Prostate gland (tissue), 2 donors: ENCODE results near the gene FAM53A.

Source experiments
- POLR2A ChIP-seq: fragments of 450-650 bp; IDR thresholded peaks from one replicate; pipeline ENCODE4 v1.6.1; 2016; ENCODE audit warnings: antibody characterized with exemption, mild to moderate bottlenecking
- POLR2AphosphoS5 ChIP-seq: sonication (generic); formaldehyde crosslinking; IDR thresholded peaks from one replicate; pipeline ENCODE4 v1.6.1; 2017; ENCODE audit warnings: antibody characterized with exemption
- TF ChIP-seq, protein P1 (sequence below), 4 experiments: fragments of 200-600 bp in 2 of 4; fragments of 450-650 bp in 2 of 4; sonication (generic) in 2 of 4; IDR thresholded peaks; 1 replicate in 3 of 4; 2 replicates in 1 of 4; pipeline ENCODE4 v1.5.1; 2016 to 2019; ENCODE audit warnings: antibody characterized with exemption in 4 of 4, mild to moderate bottlenecking in 2 of 4, moderate library complexity in 2 of 4

GRCh38 chr4:1621526-1621925 lies 62.6 kb downstream of the FAM53A start:
- TF ChIP-seq, protein P1, sequence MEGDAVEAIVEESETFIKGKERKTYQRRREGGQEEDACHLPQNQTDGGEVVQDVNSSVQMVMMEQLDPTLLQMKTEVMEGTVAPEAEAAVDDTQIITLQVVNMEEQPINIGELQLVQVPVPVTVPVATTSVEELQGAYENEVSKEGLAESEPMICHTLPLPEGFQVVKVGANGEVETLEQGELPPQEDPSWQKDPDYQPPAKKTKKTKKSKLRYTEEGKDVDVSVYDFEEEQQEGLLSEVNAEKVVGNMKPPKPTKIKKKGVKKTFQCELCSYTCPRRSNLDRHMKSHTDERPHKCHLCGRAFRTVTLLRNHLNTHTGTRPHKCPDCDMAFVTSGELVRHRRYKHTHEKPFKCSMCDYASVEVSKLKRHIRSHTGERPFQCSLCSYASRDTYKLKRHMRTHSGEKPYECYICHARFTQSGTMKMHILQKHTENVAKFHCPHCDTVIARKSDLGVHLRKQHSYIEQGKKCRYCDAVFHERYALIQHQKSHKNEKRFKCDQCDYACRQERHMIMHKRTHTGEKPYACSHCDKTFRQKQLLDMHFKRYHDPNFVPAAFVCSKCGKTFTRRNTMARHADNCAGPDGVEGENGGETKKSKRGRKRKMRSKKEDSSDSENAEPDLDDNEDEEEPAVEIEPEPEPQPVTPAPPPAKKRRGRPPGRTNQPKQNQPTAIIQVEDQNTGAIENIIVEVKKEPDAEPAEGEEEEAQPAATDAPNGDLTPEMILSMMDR (IDR thresholded peaks at IDR 0.05), result no peak
- no peak for TF ChIP-seq POLR2A
- no peak for TF ChIP-seq POLR2AphosphoS5
